ENCODE results near the gene VTI1A. TPM values are rescaled to one million over a fixed set of nuclear protein-coding genes. Genes with fewer than 3 reads are reported as not detected.

VTI1A gene
- polyA plus RNA-seq, 1 donor from 2014 or later = 28.7 TPM

- H3K27ac ChIP-seq (ENCODE audit: low read length) = no peak overlapping the region
- no peak overlapping the region for H3K4me2 ChIP-seq (ENCODE audit: low read length)
- H3F3A ChIP-seq (ENCODE audit: insufficient read depth, low read length, poor library complexity, severe bottlenecking) = no peaks in the 10 kb centered on the region
- no peak overlapping the region for H2AFZ ChIP-seq (ENCODE audit: low read depth, low read length)
- H3K9me3 ChIP-seq (ENCODE audit: low read length) = no peaks in the 10 kb centered on the region
- no peaks in the 10 kb centered on the region for H3K36me3 ChIP-seq (ENCODE audit: insufficient read depth, low read length)
- no peak overlapping the region for H3K4me3 ChIP-seq (ENCODE audit: low read length)
- no peaks in the 10 kb centered on the region for H4K20me1 ChIP-seq (ENCODE audit: insufficient read depth)
- H3K27me3 ChIP-seq (ENCODE audit: insufficient read depth, low read depth, low read length) = no peaks in the 10 kb centered on the region
- TF ChIP-seq CTCF (IDR thresholded peaks at IDR 0.05; ENCODE audit: poor library complexity, severe bottlenecking) (peak; percentile 75), REST (IDR thresholded peaks at IDR 0.05; ENCODE audit: borderline replicate concordance) (no peak), SMC3 (conservative IDR thresholded peaks at IDR 0.05; ENCODE audit: poor library complexity) (peak; percentile 73), POLR2AphosphoS5 (IDR thresholded peaks at IDR 0.05) (no peak), EZH2 (IDR thresholded peaks at IDR 0.05; ENCODE audit: borderline replicate concordance, insufficient read depth, low read length, poor library complexity, severe bottlenecking) (no peak), RAD21 (conservative IDR thresholded peaks at IDR 0.05) (peak; percentile 80), MXI1 (conservative IDR thresholded peaks at IDR 0.05; ENCODE audit: poor library complexity, severe bottlenecking) (no peak), EP300 (conservative IDR thresholded peaks at IDR 0.05; ENCODE audit: poor library complexity, severe bottlenecking) (no peak), TAF1 (IDR thresholded peaks at IDR 0.05; ENCODE audit: low read depth) (no peak)
- H3K9ac ChIP-seq (ENCODE audit: low read length) = no peak overlapping the region
- H3K9me2 ChIP-seq (ENCODE audit: insufficient read depth, low read length) = no peaks in the 10 kb centered on the region
- H3K79me2 ChIP-seq (replicated peaks; ENCODE audit: insufficient read depth, low read length) = no peaks in the 10 kb centered on the region
These were observed 11.9 kb upstream of the VTI1A start for GRCh38 chr10:112434988-112435619.

- H3K9ac ChIP-seq (ENCODE audit: low read length) = no peak overlapping the region
- H3K36me3 ChIP-seq (ENCODE audit: insufficient read depth, low read length) = no peaks in the 10 kb centered on the region
These were observed 8.7 kb upstream of the VTI1A start for GRCh38 chr10:112438356-112438755.

More at GRCh38 chr10:112438356-112438755, 8.7 kb upstream of the VTI1A start:
- Histone ChIP-seq H3K27me3 (ENCODE audit: insufficient read depth, low read depth, low read length) (no peaks in the 10 kb centered on the region), H3F3A (ENCODE audit: insufficient read depth, low read length, poor library complexity, severe bottlenecking) (no peaks in the 10 kb centered on the region), H3K4me2 (ENCODE audit: low read length) (no peak overlapping the region), H3K27ac (ENCODE audit: low read length) (no peak overlapping the region), H2AFZ (ENCODE audit: low read depth, low read length) (no peak overlapping the region), H3K79me2 (replicated peaks; ENCODE audit: insufficient read depth, low read length) (no peaks in the 10 kb centered on the region), H3K9me2 (ENCODE audit: insufficient read depth, low read length) (no peaks in the 10 kb centered on the region), H3K9me3 (ENCODE audit: low read length) (no peaks in the 10 kb centered on the region), H3K4me3 (ENCODE audit: low read length) (no peak overlapping the region), H4K20me1 (ENCODE audit: insufficient read depth) (no peaks in the 10 kb centered on the region)
- TF ChIP-seq MXI1 (conservative IDR thresholded peaks at IDR 0.05; ENCODE audit: poor library complexity, severe bottlenecking) = no peak
- TF ChIP-seq CTCF (IDR thresholded peaks at IDR 0.05; ENCODE audit: poor library complexity, severe bottlenecking) = no peak
- TF ChIP-seq EP300 (conservative IDR thresholded peaks at IDR 0.05; ENCODE audit: poor library complexity, severe bottlenecking) = no peak
